ENCODE data around the gene FAM221B.

DNA sequence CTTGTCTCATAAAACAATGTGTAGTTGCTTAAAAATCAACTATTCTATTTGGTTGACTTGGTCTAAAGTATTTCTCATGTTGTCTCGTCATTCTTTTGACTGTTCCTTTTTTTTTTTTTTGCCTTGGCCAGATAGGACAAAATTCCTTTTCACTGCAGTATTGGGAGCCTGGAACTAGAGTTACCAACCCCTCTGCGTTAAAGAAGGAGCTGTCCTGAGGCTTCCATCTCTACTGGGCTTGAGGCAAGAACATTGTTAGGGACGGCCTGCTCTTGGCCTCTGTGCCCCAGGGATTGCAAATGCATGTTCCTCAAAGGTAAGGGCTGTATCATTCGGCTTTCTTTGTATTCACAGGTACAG lies 38.5 kb downstream of the FAM221B start:
- TF ChIP-seq, protein P1, sequence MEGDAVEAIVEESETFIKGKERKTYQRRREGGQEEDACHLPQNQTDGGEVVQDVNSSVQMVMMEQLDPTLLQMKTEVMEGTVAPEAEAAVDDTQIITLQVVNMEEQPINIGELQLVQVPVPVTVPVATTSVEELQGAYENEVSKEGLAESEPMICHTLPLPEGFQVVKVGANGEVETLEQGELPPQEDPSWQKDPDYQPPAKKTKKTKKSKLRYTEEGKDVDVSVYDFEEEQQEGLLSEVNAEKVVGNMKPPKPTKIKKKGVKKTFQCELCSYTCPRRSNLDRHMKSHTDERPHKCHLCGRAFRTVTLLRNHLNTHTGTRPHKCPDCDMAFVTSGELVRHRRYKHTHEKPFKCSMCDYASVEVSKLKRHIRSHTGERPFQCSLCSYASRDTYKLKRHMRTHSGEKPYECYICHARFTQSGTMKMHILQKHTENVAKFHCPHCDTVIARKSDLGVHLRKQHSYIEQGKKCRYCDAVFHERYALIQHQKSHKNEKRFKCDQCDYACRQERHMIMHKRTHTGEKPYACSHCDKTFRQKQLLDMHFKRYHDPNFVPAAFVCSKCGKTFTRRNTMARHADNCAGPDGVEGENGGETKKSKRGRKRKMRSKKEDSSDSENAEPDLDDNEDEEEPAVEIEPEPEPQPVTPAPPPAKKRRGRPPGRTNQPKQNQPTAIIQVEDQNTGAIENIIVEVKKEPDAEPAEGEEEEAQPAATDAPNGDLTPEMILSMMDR (conservative IDR thresholded peaks at IDR 0.05; ENCODE audit: low read depth, low read length): no peak
- no peak for TF ChIP-seq EZH2 (IDR thresholded peaks at IDR 0.05; ENCODE audit: borderline replicate concordance, low read depth, low read length, poor library complexity, severe bottlenecking)
